Esophagus muscularis mucosa (tissue), 4 donors: ENCODE results near the gene SEM1. TPM values are rescaled to one million over a fixed set of nuclear protein-coding genes. Genes with fewer than 3 reads are reported as not detected.

Experiments used
- DNase-seq: peaks from one replicate; pipeline ENCODE4 v3.0.0-alpha.2; 2017; ENCODE audit errors: extremely low spot score
- H3K27ac ChIP-seq, 4 donors: fragments of 200-600 bp; sonication (generic); replicated peaks in 1 of 4; 1 replicate in 3 of 4; 2 replicates in 1 of 4; pipeline ENCODE4 v1.5.1; 2016 to 2019; ENCODE audit warnings: mild to moderate bottlenecking in 1 of 4
- H3K27me3 ChIP-seq, 4 donors: fragments of 200-600 bp; sonication (generic); one replicate each; pipeline versions ENCODE4 v1.5.1 to v1.6.0; 2016 to 2019
- H3K36me3 ChIP-seq, 4 donors: fragments of 200-600 bp; sonication (generic); one replicate each; pipeline ENCODE4 v1.5.1; 2016 to 2019
- H3K4me1 ChIP-seq, 4 donors: fragments of 200-600 bp; sonication (generic); one replicate each; pipeline ENCODE4 v1.5.1; 2016 to 2019
- H3K4me3 ChIP-seq, 4 donors: fragments of 200-600 bp; sonication (generic); 1 replicate in 2 of 4; 2 replicates in 2 of 4; pipeline ENCODE4 v1.5.1; 2016 to 2019; ENCODE audit warnings: mild to moderate bottlenecking in 4 of 4, moderate library complexity in 1 of 4
- H3K9me3 ChIP-seq, 4 donors: fragments of 200-600 bp; sonication (generic); 1 replicate in 3 of 4; 2 replicates in 1 of 4; pipeline ENCODE4 v1.5.1; 2016 to 2019
- EP300 ChIP-seq: sonication (generic); formaldehyde crosslinking; IDR thresholded peaks from one replicate; pipeline ENCODE4 v1.6.1; 2017; ENCODE audit warnings: antibody characterized with exemption
- POLR2A ChIP-seq: fragments of 450-650 bp; IDR thresholded peaks from one replicate; pipeline ENCODE4 v1.6.1; 2017; ENCODE audit warnings: antibody characterized with exemption, moderate library complexity, mild to moderate bottlenecking, low read depth
- POLR2AphosphoS5 ChIP-seq, 2 donors: sonication (generic); formaldehyde crosslinking; IDR thresholded peaks; one replicate each; pipeline ENCODE4 v1.6.1; 2017; ENCODE audit warnings: antibody characterized with exemption in 2 of 2
- WGBS: methylation state at CpG from one replicate; pipeline ENCODE4 v1.1.5; 2018; 5-methylcytosine and 5-hydroxymethylcytosine counted together
- intact Hi-C: fragments of 100-400 bp; cut with DNase I; formaldehyde crosslinking; loops from one replicate; pipeline ENCODE4 v1.15.1; 2023
- total RNA-seq, 4 donors: library from RNA; depleted of rRNA; stranded (reverse); fragments of >200 nt; gene quantifications; one replicate each; pipeline versions ENCODE4 v1.1.0 to v1.2.1, GENCODE V29; 2016
- TF ChIP-seq, protein P1 (sequence below), 3 experiments: fragments of 200-600 bp in 2 of 3; fragments of 450-650 bp in 1 of 3; sonication (generic) in 2 of 3; IDR thresholded peaks; one replicate each; pipeline ENCODE4 v1.5.1; 2017 to 2019; ENCODE audit warnings: antibody characterized with exemption in 3 of 3, mild to moderate bottlenecking in 2 of 3, moderate library complexity in 1 of 3

The SEM1 gene
- total RNA-seq, 4 donors from 2014 or later: 17.4 to 61.5 (median 24.9) TPM

DNA sequence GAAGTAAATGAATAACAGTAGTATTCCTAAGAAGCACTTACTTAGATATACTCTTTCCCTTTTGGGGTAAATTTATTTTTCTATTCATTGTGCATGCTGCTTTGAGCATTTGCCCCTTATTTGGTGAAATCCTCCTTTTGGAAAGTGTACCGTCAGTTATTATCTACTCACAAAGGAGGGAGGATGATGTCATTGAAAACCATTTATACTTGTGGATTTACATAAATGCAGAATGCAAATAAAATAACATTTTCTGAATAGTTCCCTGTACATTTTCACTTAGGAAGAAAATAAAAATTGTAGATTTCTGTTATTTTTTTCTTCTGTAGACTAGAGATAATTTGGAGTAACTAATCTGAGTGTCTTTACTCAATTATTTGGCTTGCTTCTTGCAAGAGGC, 29.5 kb upstream of the SEM1 start:
- no peak for DNase-seq
- peaks cover 0 to 23% (median 0%) of the 10 kb centered on the region in 4 donors for H3K27me3 ChIP-seq
- no peak overlapping the region for H3K27ac ChIP-seq
- TF ChIP-seq EP300 (no peak), POLR2AphosphoS5 (IDR thresholded peaks at IDR 0.05) (no peak), POLR2A (no peak)
- TF ChIP-seq, protein P1, sequence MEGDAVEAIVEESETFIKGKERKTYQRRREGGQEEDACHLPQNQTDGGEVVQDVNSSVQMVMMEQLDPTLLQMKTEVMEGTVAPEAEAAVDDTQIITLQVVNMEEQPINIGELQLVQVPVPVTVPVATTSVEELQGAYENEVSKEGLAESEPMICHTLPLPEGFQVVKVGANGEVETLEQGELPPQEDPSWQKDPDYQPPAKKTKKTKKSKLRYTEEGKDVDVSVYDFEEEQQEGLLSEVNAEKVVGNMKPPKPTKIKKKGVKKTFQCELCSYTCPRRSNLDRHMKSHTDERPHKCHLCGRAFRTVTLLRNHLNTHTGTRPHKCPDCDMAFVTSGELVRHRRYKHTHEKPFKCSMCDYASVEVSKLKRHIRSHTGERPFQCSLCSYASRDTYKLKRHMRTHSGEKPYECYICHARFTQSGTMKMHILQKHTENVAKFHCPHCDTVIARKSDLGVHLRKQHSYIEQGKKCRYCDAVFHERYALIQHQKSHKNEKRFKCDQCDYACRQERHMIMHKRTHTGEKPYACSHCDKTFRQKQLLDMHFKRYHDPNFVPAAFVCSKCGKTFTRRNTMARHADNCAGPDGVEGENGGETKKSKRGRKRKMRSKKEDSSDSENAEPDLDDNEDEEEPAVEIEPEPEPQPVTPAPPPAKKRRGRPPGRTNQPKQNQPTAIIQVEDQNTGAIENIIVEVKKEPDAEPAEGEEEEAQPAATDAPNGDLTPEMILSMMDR (IDR thresholded peaks at IDR 0.05): no peak
- no peaks in the 10 kb centered on the region for H3K9me3 ChIP-seq
- no peaks in the 10 kb centered on the region for H3K36me3 ChIP-seq
- H3K4me1 ChIP-seq: no peaks in the 10 kb centered on the region
- H3K4me3 ChIP-seq: no peak overlapping the region
- 58% methylated on average over 1 of the region's 1 CpG for WGBS
- intact Hi-C loops: no loop called here

DNA sequence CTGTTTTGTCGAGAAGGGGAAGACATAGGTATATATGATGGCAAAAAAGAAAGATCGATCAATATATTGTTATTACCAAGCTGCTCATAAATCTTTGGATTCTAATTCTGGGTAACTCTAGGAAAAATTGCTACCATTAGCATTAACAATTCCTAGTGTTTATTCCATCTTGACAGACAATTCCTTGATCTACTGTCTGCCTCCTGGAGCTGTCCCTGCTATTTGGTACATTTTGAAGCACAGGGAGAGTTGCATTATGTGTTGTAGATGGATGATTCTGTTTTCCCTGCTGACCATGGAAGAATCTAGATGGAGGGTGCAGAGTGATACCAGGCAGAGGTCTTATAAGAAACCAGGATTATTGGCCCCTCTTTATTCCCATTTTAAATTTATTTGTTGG, 29.1 kb upstream of the SEM1 start:
- no peak overlapping the region for H3K4me3 ChIP-seq
- H3K27ac ChIP-seq: no peak overlapping the region
- no peaks in the 10 kb centered on the region for H3K4me1 ChIP-seq
- WGBS: 91% methylated on average over 2 of the region's 2 CpGs
- no peaks in the 10 kb centered on the region for H3K9me3 ChIP-seq
- TF ChIP-seq POLR2A: no peak
- TF ChIP-seq, protein P1 (IDR thresholded peaks at IDR 0.05): no peak
- no peak for TF ChIP-seq POLR2AphosphoS5 (IDR thresholded peaks at IDR 0.05)
- TF ChIP-seq EP300: no peak
- H3K27me3 ChIP-seq: peaks cover 0 to 23% (median 0%) of the 10 kb centered on the region in 4 donors
- intact Hi-C loops: no loop called here
- DNase-seq: no peak
- H3K36me3 ChIP-seq: no peaks in the 10 kb centered on the region

DNA sequence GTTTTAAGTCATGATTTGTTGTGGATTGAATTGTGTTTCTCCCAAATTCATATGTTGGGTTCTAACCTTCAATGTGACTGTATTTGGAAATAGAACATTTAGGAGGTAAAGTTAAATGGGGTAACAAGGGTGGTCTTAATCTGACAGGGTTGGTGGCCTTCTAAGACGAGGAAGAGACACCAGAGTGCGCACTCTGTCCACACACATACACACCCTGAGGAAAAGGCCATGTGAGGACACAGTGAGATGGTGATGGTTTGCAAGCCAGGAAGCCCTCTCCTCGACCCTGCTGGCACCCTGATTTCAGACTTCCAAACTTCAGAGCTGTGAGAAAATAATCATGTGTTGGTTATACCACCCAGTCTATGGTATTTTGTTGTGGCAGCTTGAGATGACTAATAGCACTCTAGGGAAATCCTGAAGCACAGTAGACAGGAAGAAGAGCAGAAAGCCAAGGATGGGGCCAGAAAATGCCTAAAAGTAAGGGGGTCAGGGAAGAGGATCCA, 28.0 kb upstream of the SEM1 start:
- Histone ChIP-seq H3K27me3 (peaks cover 0 to 23% (median 0%) of the 10 kb centered on the region in 4 donors), H3K4me3 (no peak overlapping the region), H3K4me1 (no peaks in the 10 kb centered on the region), H3K36me3 (no peaks in the 10 kb centered on the region), H3K9me3 (no peaks in the 10 kb centered on the region), H3K27ac (no peak overlapping the region)
- TF ChIP-seq, protein P1 (IDR thresholded peaks at IDR 0.05): no peak
- no peak for TF ChIP-seq EP300
- TF ChIP-seq POLR2AphosphoS5 (IDR thresholded peaks at IDR 0.05): no peak
- TF ChIP-seq POLR2A: no peak
- WGBS: 52% methylated on average over 3 of the region's 3 CpGs
- intact Hi-C loops: no loop called here
- DNase-seq: no peak

DNA sequence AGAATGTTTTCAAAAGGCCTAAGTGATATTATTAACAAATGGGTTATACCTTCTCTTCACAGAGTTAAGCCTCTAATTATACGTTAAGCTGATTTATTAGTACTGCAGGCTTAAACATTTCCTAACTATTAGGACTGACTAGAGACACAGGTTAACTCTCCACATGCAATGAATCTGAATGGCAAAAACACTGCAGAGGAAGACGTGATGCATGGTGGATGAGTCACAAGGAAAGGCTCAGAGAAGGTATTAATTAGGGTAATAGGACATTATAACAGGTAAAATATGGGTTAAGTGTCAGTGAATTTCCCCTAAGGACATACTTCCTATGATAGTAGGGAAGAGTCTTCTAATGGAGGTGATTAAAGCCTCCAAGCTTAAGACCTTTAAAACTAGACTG, 24.7 kb upstream of the SEM1 start:
- Histone ChIP-seq H3K4me3 (no peak overlapping the region), H3K4me1 (no peaks in the 10 kb centered on the region), H3K36me3 (no peaks in the 10 kb centered on the region), H3K27me3 (peaks cover 0 to 9% (median 0%) of the 10 kb centered on the region in 4 donors), H3K9me3 (no peaks in the 10 kb centered on the region), H3K27ac (no peak overlapping the region)
- DNase-seq: no peak
- intact Hi-C loops: no loop called here
- WGBS: 72% methylated on average over 2 of the region's 2 CpGs
- TF ChIP-seq POLR2A: no peak
- TF ChIP-seq POLR2AphosphoS5 (IDR thresholded peaks at IDR 0.05): no peak
- TF ChIP-seq, protein P1 (IDR thresholded peaks at IDR 0.05): no peak
- no peak for TF ChIP-seq EP300

DNA sequence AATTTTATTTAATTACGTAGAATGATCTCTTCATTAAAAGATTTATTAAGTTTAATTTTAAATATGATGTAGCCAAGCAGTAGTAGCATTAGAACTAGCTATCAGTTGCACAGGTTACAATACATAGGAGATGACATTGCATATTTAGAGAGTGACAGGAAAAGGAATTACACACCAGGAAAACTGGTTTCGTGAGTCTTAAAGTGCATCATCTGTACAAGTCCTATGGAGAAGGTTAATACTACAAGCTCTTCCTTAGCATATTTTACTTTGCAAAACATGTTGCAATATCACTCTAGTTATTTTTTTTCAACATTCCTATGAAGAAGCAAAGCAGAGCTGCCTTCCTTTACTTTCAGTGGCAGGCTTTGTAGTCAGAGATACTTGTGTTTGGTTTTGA, 20.2 kb upstream of the SEM1 start:
- no peaks in the 10 kb centered on the region for H3K9me3 ChIP-seq
- H3K4me3 ChIP-seq: no peak overlapping the region
- no peaks in the 10 kb centered on the region for H3K36me3 ChIP-seq
- no peaks in the 10 kb centered on the region for H3K4me1 ChIP-seq
- no peak overlapping the region for H3K27ac ChIP-seq
- H3K27me3 ChIP-seq: no peaks in the 10 kb centered on the region
- intact Hi-C loops: no loop called here
- WGBS: 89% methylated on average over 2 of the region's 2 CpGs
- DNase-seq: no peak
- TF ChIP-seq EP300 (no peak), POLR2AphosphoS5 (IDR thresholded peaks at IDR 0.05) (no peak), POLR2A (no peak)
- TF ChIP-seq, protein P1 (IDR thresholded peaks at IDR 0.05): no peak
